Activated CD4-positive, alpha-beta T cell treated with anti-CD3 and anti-CD28 coated beads for 1 hour (primary cell): Measurements from ENCODE around the gene SLC2A1.

Experiments
- DNase-seq: peaks from one replicate; pipeline ENCODE4 v3.0.0-alpha.2; 2020

The SLC2A1 gene

DNA sequence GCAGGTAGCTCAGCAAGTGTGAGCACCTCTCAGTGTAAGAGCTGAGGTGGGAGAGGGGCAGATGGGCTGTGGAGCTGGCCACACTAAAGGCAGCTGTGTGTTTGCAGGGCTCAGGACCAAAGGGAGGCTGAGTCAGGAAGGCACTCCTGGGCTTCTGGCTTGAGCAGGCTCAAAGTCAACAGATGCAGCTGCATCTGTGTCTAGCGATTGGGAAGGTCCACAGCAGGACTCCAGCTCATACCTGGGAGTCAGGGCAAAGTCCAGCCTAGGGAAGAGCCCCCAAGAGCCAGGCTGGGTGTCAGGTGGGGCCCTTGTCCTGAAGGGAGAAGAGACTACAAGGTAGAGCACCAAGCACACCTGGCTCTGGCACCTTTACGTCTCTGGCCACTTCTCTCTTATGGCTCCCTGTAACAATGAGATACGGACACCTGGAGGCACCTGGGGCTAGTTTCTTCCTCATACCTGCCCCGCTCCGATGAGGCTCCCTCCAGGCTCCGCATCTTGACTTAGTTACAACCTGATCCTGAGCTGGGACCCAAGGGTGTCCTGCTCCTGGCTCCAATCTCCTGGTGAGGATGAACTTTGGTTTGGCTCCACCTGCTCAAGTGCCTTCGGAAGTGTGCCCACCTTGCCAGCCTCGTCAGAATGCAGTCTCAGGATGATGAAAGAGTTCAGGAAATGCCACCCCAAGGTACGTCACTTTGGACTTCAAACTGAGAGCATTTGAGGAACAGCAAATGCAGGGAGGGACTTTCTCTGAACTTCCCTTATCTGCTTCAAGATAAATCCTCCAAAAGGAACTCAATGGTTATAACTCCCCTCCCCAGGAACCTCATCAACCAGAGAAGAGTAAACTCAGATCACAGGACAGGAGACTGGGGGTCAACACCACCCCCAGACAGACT is 21.5 kb upstream of the SLC2A1 start:
- no peak for DNase-seq

- no peak for DNase-seq
Observed at GRCh38 chr1:42979036-42979430, 20.4 kb upstream of the SLC2A1 start.

GRCh38 chr1:42978317-42979035 is 19.8 kb upstream of the SLC2A1 start:
- no peak for DNase-seq

DNA sequence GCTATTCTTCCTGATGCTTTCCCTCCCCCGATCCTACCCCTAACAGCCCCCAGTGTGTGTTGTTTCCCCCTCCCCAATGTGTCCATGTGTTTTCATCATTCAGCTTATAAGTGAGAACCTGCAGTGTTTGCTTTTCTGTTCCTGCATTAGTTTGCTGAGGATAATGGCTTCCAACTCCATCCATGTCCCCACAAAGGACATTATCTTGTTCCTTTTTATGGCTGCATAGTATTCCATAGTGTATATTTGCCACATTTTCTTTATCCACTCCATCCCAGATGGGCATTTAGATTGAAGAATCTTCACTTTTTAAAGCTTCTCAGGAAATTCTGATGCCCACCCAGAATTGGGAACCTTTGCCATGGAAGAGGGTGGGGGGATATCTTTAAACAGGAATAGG is 19.0 kb upstream of the SLC2A1 start:
- no peak for DNase-seq

GRCh38 chr1:42975561-42976225 is 17.0 kb upstream of the SLC2A1 start:
- DNase-seq, result no peak

DNA sequence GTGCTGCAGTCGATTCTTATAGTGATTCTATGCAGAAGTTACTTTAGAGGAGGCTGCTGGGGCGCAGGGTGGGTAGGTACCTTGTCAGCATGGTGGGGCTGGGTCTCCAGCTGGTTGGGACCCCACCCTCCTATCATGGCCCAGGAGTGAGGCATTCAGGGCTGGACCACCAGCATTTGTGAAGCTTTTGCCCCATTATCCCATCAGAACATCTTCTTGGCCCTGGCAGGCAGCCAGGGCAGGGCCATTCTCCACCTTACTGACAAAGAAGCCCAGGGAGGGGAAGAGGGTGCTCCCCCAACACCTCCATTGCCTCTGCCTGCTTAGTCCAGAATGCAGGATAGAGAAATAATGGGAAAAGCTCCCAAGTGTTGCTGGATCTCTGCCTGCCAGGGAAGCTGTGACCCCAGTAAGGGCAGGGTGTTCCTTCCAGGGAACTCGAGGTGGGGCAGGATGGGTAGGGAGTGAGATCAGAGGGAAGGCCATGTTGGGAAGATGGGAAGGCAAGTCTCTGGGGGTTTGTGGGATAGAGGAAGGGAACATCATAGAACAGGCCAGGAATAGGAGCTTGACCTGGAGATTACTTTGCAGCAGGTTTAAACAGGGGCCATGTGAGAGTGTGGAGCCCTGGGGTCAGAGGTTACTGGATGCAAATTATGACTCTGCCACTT is 16.2 kb upstream of the SLC2A1 start:
- no peak for DNase-seq

DNA sequence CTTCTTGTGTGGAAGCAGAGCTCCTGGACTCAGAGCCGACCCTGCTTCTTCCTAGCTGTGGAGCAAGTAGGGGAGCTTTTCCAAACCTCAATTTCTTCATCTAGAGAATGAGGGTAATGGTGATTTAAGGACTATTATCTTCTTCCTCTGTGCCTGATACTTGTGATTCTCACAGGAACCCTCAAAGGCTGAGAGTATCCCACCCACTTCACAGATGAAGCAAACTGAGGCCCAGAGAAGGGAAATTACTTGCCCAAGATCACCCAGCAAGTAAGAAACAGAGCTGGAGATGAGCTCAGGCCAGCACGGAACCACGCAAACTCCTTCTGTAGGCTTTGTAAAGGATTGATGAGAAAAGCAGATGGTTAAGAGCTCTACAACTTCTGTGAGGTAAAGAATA is 15.1 kb upstream of the SLC2A1 start:
- no peak for DNase-seq

DNA sequence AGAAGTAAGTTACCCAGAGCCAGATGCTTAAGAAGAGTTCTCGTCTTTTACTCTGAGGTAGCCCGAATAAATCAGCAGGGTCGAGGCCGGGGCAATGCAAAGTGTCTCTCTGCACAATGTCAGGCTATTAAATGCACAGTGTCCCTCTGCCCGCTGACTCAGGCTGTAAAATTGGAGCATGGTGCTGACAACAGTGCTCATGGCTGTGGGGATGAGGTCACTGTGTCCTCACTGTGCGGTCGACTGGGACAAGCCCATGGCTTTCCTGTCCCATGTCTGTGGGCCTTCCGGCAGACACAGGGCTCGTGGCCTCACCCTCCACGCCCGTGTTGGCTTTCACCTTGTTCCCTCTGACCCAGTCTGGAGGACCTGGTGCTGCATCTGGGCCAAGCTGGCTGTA is 14.6 kb upstream of the SLC2A1 start:
- DNase-seq, result no peak

DNA sequence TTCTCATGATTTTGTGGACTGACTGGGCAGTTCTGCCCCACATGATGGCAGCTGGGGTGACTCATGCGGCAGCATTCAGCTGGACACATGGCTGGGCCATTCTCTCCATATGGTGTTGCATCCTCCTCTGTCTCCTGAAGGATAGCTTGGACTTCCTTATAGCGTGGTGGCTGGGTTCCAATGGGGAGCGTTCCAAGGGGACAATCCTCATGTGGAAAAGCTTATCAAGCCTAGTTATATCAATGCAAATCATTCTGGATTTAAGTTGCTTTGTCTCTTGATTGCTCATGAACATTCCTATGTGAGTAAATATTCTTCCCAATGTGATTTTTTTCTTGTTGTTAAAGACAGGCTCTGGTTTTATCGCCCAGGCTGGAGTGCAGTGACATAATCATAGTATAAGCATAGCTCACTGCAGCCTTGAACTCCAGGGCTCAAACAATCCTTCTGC is 13.2 kb upstream of the SLC2A1 start:
- DNase-seq, result no peak

- no peak for DNase-seq
Observed at GRCh38 chr1:42970143-42970542, 11.5 kb upstream of the SLC2A1 start.

- DNase-seq, result no peak
Observed at GRCh38 chr1:42968654-42969053, 10.0 kb upstream of the SLC2A1 start.

DNA sequence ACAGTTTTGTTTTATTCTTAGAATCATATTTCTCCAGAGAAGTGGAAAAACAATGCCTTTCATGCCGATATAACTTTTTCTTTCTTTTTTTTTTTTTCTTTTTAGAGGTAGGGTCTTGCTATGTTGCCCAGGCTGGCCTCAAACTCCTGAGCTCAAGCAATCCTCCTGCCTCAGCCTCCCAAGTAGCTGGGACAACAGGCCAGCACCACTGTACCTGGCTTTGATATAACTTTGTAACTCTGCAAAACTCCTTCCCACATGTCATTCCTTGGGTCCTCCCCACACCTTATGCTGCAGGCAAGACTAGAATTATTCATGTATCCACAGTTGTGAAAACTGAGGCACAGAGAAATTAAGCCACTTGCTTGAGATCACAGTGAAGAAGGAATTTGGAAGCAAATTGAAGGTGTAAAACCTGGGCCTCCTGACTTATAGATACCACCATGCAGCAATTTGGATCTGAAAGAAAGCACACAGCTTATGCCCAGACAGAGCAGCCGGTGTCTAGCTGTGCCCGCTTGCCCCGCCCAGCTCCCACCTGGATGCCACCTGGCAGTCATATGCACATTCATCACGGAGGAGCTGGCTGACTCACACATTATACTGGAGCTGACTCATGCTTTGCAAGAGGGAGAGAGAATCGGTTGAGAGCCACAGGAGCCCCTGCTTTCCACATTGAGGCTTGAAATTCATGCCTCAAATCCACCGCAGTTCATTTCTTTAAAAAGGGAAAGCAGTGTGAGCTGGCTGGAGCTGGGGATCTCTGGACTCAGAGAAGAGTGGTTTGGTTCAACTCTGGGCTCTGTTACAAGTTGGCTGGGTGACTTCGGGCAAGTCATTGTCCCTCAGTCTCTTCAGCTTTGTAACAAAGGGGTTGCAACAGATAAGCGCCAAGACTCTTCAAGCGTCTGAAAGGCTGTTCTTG is 8.3 kb upstream of the SLC2A1 start:
- no peak for DNase-seq

- DNase-seq, result no peak
Observed at GRCh38 chr1:42965378-42965777, 6.7 kb upstream of the SLC2A1 start.

GRCh38 chr1:42964044-42964812 is 5.6 kb upstream of the SLC2A1 start:
- DNase-seq, result no peak

- DNase-seq, result no peak
Observed at GRCh38 chr1:42963378-42964043, 4.8 kb upstream of the SLC2A1 start.

GRCh38 chr1:42962641-42963377 is 4.1 kb upstream of the SLC2A1 start:
- DNase-seq, result no peak

GRCh38 chr1:42961312-42962091 is 2.8 kb upstream of the SLC2A1 start:
- DNase-seq, result no peak

GRCh38 chr1:42960566-42961311 is 2.1 kb upstream of the SLC2A1 start:
- no peak for DNase-seq

- no peak for DNase-seq
Observed at GRCh38 chr1:42960122-42960390, 1.4 kb upstream of the SLC2A1 start.
